HG02759 (cell line): Measurements from ENCODE around the gene SPATS2L.

Experiments
- ATAC-seq: cut with Tn5 transposase; IDR thresholded peaks from one replicate; pipeline ENCODE4 v1.9.1; 2021; ENCODE audit warnings: mild to moderate bottlenecking, moderate library complexity; ENCODE audit not compliant: unreplicated experiment

The SPATS2L gene

DNA sequence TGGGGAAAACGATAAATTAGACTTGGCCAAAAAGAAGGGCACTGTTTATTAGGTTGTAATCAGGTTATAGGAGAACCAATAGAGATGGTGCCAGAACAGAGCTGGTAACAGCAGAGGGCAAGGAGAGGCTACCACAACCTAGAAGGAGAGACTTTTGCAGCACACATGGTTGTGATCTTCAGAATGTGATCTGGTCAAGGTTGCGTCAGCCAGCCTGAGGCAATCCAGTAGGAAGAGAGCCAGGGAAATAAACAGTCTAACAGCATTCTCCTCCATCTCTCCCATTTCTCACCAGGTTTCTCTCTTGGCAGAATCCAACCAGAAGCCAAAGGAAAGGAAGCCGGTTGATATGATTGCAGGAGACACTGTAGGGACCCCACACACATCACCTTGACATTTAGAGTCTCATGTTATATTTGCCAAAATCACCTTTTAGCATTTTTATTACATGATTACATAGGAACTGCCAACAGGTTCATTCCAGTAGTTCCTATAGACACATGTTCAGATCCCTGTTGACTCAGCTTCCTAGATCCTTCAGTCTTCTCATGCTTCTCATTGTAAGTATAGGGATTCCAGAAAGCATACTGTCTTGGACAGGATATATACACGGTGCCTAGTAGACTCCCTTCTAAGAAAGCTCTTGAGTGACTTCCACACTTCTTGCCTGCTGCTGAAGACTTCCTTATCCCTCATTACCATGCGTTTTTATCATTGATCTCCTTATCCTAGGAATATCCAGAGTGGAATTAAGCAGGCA, 17.6 kb upstream of the SPATS2L start:
- no peak for ATAC-seq

DNA sequence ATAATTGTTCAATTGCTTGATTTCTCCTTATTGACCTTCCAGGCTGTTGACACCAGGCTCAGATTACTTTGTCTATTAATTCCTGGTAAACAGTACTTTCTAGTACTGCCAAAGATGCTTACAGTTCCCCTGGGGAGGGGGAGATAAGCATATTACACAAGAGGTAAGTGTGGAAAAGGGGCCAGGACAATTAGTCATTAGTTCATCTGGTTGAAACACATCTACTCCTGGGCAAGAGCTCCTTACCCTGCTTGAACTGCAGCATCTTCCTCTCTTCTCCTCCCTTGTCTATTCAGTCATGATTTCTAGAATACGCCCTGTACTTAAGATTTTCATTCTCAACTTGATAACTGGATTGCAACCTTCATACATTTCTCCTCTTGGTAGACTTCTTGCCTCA, 10.4 kb upstream of the SPATS2L start:
- ATAC-seq = no peak

DNA sequence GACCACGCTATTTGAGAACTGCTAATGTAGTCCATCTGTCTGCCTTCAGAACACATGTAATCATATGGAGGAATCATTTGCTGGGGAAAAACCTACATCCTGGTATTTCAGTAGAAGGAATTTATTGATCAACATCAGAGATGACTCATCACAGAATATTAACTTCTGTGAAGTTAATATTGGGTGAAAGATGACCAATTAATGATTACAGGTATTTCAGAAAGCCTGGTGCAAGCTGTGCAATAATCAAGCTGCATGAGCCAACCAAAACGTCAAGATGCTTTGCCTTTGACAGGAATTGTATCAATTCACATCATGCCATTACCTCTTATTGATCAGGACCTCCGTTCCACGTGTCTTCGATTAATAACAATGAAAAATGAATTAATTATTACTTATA, 9.4 kb upstream of the SPATS2L start:
- no peak for ATAC-seq

DNA sequence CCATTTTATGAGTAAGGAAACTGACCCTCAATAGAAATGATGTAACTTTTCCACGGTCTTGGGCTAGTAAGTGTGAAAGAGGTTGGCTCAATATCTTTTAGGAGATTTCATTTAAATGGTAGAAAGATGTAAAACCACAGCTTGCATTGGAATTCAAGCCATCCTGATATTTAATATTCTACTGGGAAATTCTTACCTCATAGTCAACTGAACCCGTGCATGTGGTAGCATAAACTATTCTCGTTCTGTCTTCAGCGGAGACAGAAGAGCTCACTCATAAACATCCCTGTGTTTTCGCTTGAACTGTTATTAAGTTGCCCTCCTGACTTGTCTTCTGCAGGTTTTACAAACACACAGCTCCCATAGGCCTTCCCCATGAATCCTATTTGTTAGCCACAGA, 8.5 kb upstream of the SPATS2L start:
- ATAC-seq = no peak

DNA sequence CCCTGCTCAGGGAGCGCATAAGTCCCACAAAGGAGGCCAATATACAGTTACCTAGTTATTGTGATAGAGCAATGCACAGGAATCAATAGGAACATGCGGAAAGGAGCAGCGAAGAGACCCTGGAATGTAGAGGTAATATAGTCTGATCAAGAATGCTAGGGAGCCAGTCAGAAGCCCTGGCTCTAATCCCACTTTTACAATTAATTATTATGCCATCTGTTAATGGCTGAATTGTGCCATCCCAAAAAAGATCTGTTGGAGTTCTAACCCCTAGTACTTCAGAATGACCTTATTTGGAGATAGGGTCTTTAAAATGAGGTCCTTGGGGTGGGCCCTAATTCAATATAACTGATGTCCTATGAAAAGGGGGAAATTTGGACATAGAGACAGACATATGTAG, 7.7 kb upstream of the SPATS2L start:
- ATAC-seq = no peak

DNA sequence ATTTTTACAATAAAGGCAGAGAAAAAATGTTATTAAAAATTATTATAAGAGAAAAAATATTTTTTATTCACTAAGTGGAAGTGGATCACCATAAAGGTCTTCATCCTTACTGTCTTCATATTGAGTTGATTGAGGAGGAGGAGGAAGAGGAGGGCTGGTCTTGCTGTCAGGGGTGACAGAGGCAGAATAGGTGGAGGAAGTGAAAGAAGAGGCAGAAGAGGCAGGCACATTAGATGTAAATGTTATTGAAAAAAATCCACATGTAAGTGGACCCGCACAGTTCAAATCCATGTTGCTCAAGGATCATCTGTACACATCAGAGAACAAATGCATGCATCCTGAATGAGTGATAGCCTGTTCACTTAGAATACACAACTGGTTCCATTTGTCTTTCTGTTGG, 6.4 kb upstream of the SPATS2L start:
- ATAC-seq = no peak

DNA sequence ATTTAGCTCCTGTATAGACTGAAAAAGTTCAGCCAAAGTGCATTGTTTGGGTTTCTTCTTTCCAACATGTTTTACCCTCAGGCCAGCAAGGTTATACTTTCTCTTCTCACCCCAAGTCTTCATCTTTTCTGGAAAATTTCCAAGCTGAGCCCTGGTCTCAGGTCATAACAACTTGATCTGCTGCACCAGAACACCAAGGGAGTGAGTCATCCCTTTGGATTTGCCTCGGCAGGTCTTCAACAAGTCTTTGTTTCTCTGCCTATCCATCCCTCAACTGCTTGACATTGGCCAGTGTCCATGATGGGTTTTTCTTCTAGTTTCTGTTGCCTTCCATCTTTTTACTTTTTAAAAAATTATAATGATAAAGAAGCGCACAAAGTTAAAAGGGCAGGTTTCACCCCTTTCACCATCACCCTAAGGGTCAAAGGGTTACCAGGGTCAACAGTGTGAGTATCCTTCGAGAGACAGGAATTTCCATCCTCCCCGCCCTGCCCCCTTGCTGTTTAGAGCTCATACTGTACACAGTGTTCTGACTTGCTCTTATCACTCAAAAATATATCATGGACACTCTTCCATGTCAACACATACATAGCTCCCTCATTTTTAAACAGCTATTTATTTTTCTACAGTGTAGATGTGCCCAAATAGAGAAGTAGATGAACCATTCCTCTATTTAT, 5.7 kb upstream of the SPATS2L start:
- ATAC-seq = no peak

DNA sequence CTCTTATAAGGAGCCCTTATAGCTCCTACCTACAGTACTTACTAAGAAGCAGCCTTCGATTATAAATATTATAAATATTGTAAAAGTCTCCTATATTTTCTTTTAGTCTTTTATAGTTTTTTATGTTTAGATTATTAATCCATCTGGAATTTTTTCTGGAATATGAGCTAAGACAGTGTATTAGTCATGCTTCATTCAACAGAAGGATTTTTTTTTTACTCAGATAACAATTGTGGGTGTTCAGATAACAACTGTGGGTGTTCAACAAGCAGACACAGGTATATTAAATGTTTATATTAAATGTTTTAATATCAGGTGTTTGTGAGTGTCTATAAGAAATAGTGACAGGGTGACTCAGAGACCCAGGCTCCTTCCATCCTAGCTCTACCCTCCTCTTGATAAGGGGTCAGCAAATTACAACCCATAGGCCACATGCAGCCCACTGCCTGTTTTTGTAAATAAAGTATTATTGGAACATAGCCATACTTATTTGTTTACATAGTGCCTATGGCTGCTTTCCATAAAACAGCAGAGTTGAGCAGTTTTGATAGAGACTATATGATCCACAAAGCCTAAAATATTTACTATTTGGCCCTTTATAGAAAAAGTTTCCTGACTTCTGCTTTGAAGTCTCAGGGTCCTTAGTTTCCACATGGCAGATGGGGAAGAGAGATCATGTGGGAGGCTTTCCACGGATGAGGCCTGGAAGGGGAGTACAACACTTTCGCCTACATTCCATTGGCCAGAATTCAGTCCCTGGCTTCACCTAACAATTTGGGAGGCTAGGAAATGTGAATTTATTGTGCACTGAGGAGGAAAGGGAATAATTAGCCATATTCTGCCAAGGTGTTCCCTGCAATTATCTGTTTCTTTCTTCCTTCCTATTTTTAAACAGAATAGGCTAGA, 4.3 kb upstream of the SPATS2L start:
- ATAC-seq = no peak

DNA sequence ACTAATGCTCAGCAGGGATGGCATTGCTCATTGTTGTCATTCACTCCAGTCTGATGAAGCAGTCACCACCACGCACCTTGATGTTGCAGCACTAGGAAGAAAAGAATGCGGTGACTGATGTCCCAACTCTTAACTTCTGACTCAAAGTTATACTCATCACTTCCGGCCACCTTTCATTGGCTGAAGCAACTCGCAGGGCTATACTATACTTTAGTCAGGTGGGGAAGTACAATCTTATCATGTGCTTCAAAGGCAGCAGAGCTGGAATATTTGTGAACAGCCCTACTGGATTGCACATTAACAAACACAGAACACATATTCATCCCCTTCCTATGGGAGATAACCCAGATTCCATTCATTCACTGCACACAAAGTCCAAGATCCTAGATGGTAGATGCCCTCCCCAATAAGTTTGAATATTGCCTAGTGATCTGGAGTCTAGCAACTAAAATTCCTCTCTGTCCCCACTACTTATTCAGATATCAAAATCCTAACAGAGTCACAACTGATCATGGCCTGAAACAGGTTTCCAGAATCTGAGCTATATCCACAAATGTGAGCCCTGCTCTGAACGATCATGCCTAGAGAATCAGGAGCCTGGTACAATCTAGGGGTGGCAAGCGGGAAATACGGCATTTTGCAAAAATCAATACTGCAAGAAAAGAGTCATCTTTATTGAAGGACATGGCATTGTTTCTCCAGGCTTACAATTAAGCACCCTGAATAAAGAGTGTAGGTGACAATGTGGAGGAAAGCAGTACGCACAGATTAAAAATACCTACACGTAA, 3.4 kb upstream of the SPATS2L start:
- ATAC-seq = no peak

DNA sequence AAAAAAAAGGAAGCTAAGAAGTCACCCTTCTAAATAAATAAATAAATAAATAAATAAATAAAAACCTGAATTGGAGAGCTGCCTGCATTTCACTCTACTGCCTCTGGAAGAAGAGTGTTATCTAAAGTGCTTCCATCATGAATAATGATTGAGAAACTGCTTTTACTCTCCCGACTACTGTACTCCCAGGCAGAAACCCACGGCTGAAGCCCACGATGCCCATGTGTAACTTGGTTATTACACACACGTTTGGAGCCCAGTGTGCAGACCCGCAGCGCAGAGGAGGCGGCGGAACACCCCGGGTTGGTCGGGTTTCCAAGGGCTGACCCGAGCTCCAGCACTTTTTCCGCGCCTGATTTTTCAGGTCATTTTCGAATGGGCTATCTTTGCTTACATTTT, 697 bp upstream of the SPATS2L start:
- no peak for ATAC-seq

DNA sequence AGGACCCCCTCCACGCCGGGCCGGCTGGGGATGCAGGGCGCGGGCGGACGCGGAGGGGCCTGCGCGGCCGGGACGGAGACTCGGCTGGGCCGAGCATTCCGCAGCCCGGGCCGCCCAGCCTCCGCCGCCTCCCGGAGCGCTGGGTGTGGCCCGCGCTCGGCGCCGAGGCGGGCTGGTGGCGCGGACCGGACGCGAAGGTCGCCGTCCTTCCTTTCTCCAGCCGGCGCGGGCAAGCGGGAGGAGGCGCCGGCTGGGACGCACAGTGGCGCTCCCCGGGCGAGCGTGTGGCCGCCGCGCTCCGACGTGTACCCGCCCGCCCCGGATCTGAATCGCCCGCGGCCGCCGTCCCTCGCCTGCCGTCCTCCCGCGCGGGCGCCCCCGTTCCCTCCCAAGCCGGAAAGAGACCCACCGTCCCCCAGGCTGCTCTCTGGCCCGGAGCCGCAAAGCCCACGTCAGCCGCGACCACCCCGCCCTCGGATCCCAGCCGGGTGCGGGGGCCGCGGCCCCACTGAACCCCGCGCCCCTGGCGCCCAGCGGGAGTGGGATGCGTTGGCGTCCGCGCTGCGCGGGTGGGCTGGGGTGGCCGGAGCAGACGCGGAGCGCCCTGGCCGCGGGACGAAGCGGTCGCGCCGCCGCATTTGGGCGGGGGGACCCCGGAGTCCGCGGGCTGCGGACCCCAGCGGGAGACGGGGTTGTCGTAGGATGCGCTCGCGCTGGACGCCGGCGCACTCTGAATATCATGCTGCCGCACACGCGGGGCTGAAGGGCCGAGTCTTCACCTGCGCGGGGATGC, 634 bp downstream of the SPATS2L start:
- peak; percentile 70 for ATAC-seq

DNA sequence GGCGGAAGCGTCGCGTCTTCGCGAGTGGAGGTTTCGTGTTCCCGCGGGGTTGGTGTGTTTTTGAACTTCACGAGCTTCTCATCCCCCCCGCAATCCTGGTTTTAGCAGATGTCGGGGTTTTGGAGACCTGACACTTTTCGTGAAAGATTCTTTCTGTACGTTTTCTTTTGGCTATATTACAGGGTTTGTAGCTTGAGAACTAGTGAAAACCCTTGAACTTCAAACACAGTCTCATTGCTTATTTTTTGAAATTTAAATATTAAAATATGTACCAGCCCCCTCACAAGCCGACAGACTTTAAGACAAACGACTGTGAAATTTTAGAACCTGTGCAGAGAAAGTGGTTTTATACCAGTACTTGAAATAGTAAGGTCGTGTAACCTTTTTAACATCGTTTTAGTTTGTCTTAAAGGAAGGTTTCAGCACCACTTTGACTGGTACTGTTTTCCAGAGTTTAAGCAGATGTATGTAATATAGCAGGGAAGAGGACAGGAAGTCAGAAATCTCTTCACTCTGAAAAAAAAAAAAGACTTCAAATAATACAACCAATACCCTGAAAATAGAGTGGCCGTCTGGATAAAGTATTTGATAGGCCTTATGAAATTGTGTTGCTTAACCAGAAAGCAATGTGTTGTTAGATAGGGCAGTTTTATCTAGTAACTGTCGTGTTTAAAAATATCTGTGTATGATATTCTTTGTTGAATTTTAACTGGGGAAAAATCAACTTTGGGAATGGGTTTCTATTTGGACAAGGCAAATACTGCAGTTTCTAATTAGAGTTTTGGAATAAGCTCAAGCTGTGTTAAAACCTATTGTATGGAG, 1.4 kb downstream of the SPATS2L start:
- ATAC-seq = no peak

DNA sequence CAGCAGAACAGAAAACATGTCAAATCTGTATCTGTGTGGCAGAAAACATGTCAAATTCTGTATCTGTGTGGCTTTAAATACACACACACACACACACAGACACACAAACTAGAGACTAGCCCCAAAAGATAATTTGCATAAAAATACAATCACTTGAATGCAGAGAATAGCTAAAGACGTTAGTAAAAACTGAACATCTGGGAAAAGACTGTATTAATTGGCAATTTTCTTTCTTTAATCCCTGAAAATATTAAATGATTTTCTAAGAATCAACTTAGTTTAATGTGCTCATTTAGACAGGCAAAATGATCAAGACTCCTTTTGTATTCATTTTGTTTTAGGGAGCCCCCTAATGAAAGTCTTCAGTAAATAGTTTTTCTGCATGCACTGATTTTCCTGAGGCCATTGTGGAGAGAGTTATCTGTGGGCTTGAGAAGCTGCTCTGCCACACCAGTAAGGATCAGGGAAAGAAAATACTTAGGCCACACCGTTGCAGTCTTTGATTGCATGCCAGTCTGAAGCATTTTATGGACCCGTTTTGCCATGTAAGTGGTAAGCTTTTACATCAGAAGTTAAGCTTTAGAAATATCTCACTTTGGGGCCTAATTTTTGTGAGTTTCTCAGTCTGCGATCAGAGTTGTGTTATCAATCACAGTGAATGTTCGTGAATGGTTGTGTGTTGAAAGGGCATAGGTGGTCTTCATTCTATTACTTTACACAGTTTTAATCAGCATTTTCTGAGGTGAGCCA, 2.2 kb downstream of the SPATS2L start:
- ATAC-seq = no peak

DNA sequence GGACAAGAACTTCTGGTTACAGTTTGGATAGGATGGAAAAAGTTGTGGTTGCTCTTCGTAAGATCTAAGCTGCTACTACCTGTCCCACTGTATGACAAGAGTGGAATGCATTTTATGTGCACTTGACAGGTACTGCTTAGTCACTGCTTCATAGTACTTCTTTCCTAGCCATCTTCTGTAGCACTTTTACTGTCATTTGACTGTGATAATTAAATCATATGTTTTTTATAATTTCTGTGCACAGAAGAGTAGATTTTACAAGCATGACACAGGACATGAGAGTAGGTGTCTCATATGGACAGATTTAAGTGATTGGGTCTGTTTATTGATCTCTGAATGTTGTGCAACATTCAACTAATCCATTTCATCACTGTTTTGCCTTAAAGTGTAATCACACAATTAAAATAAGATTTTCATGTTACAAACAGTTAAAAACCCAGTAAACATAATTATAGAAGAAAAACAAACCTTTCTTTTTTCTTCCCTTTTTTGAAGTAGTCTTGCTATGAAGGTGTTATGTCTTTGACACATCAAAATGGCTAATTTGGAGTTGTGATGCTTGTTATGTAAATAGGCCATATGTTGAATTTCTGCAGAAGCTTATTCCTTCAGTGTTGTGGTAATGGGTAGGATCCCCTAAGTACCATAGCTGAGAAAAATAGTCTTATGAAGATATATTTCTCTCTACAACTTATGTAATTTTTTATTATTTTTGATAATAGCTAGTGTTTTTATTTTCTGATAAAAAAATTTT, 3.0 kb downstream of the SPATS2L start:
- no peak for ATAC-seq

DNA sequence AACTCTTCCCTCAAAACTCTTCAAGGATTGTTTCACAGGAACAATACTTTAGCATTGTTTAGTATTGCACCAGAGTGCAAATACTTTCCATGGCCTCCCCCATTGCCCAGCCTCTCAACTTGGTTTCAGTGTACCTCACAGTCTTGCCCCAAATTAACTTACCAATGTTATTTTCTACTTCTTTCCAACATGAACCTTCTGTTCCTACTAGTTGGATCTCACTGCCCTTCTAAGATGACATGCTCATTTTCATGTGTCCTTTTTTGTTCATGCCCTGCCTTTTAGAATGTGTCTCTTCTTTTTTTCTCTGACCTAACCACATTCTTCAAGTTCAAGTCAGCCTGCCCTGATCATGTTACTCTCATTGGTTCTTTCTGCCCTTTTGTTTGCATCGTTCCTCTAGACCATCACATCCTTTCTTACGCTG, 4.1 kb downstream of the SPATS2L start:
- ATAC-seq = no peak

DNA sequence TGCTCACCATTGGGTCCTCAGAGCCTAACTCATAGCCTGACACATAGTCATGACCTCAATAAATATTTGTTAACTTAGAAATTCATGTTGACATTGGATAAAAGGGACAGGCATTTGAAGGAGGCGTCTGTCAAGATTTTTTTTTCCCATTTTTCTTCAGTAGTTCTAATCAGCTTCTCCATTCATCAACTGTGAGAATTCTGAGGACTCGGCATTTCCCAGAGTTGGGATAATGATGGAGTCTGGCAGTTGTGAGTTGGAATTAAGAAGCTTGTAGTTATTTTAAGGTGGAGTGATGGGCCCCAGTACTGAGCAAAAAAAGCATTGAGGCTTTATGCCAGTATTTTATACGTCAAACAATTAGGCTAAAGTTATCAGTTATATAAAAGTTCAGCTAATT, 4.6 kb downstream of the SPATS2L start:
- ATAC-seq = no peak

DNA sequence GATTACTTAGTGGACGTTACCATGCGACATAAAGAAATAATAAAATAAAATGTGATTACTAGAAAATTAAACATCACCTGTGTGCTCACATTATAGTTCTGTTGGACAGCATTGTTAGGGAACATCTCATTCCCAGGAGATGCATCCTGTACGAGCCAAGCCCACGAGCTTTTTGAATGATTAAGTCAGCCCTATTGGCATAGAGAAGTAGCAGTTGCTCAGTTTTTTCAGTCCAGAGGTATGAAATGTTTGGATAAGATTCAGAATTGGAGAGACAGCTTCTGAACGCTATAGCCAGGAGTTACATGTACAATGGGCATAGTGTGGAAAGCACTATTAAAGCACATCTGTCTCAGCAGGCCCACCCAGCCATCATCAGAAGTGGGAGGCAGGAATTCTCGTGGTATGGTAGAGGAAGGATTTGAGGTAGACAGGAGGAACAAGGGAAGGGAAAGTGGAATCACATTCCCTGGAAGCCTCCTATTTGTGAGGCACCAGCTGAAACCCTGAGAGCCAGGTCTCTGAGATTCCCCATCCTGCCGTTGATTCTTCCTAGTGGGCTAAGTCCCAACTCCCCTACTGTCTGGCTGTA, 8.6 kb downstream of the SPATS2L start:
- no peak for ATAC-seq
